ENCODE measurements around the gene CMPK2.
"Not testable (repeated sequence)": the region's sequence is repeated elsewhere in the genome, so short reads cannot be mapped to it uniquely, and the experiment has no call there.

CMPK2 gene

GRCh38 chr2:6879011-6879410, 13.3 kb upstream of the CMPK2 start:
- DNase-seq, result no peak

GRCh38 chr2:6878549-6878948, 12.8 kb upstream of the CMPK2 start:
- no peak for DNase-seq

GRCh38 chr2:6877402-6878304, 11.9 kb upstream of the CMPK2 start, which contains the start of gene RSAD2:
TSS of gene RSAD2 (plus strand) at chr2:6877777. CDS start at chr2:6877801, 24 bp downstream.
- peak; percentile 64 for DNase-seq

GRCh38 chr2:6876309-6876708, 10.6 kb upstream of the CMPK2 start:
- no peak for DNase-seq

- DNase-seq, result no peak
Measured at GRCh38 chr2:6874032-6874431, 8.3 kb upstream of the CMPK2 start.

GRCh38 chr2:6872394-6872793, 6.7 kb upstream of the CMPK2 start:
- DNase-seq, result no peak

GRCh38 chr2:6866982-6867381, 1.3 kb upstream of the CMPK2 start:
- DNase-seq, result no peak

GRCh38 chr2:6866275-6866671, 566 bp upstream of the CMPK2 start:
- DNase-seq, result peak; percentile 48

GRCh38 chr2:6864923-6865345, 773 bp downstream of the CMPK2 start:
- peak; percentile 23 for DNase-seq

- DNase-seq, result no peak
Measured at GRCh38 chr2:6864231-6864754, 1.4 kb downstream of the CMPK2 start.

GRCh38 chr2:6863792-6864191, 1.9 kb downstream of the CMPK2 start:
- DNase-seq, result no peak

- DNase-seq, result no peak
Measured at GRCh38 chr2:6860296-6860695, 5.4 kb downstream of the CMPK2 start.

GRCh38 chr2:6858466-6859027, 7.2 kb downstream of the CMPK2 start:
- not testable (repeated sequence) for DNase-seq

GRCh38 chr2:6856548-6856920, 9.2 kb downstream of the CMPK2 start:
- DNase-seq, result no peak

- no peak for DNase-seq
Measured at GRCh38 chr2:6855860-6856547, 9.7 kb downstream of the CMPK2 start.

- no peak for DNase-seq
Measured at GRCh38 chr2:6854416-6854815, 11.3 kb downstream of the CMPK2 start.

- DNase-seq, result no peak
Measured at GRCh38 chr2:6852195-6852594, 13.5 kb downstream of the CMPK2 start.

GRCh38 chr2:6846967-6847681, 18.6 kb downstream of the CMPK2 start:
- no peak for DNase-seq

- DNase-seq, result no peak
Measured at GRCh38 chr2:6846540-6846939, 19.2 kb downstream of the CMPK2 start.

- no peak for DNase-seq
Measured at GRCh38 chr2:6845903-6846302, 19.8 kb downstream of the CMPK2 start.

GRCh38 chr2:6845312-6845711, 20.4 kb downstream of the CMPK2 start:
- DNase-seq, result peak; percentile 17

- no peak for DNase-seq
Measured at GRCh38 chr2:6841537-6842287, 24.0 kb downstream of the CMPK2 start.
